GM18868 (cell line): ENCODE results near the gene HDAC11.

Source experiments
- ATAC-seq: cut with Tn5 transposase; IDR thresholded peaks from one replicate; pipeline ENCODE4 v1.9.1; 2021; ENCODE audit warnings: mild to moderate bottlenecking, moderate library complexity; ENCODE audit not compliant: unreplicated experiment

The HDAC11 gene

DNA sequence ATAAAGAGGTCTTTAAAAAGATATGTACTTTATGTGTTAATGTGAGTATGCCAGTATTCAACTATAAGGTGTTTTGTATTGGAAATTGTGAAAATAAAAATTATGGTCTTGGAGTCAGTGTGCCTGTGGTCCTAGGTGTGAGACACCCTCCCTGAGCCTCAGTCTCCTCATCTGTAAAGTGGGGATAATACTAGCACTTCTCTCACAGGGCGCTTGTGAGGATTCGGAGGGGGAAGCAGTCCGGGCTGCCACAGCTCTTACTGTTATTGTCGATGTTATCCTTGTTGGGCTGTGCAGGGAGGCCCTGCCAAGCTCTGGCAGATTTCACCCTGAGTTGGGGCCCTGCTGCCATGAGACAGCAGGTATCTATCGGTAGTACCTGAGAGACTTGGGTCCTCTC, 42.1 kb downstream of the HDAC11 start:
- ATAC-seq = no peak

DNA sequence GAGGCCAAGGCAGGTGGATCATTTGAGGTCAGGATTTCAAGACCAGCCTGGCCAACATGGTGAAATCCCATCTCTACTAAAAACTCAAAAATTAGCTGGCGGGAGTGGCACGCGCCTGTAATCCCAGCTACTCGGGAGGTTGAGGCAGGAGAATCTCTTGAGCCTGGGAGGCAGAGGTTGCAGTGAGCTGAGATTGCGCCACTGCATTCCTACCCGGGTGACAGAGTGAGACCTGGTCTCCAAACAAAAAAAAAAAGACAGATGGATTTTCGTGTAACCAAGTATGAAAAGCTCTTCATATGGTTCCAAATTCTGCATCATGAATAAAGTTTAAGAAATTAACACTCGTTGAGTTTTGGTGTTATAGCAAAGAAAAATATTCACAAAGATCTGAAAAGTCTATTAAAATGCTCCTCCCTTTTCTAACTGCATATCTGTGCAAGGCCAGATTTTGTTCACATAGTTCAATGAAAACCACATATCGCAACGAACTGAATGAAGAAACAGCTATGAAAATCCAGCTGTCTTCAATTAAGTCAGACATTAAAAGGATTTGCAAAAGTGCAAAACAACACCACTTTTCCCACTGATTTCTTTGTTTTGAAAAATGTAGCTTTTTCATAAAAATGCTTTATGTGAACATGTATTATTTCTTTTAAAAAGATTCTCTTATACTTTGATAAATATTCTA, 45.0 kb downstream of the HDAC11 start:
- ATAC-seq = no peak

GRCh38 chr3:13525827-13526625, 45.9 kb downstream of the HDAC11 start:
- no peak for ATAC-seq

DNA sequence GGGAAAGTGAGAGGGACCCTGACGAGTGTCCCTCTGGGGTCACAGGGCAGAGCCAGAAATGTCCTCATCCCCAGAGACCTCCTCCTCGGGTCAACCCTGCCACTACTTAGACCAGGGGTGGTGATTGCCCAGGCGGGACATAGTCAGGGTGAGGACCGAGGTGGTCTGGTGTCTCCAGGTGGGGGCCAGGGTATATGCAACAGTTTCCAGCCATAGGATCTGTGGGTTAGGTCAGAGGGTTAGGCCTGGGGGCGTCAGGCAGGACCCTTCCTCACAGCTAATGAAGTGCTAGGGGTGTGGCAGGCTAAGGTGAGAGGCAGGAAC, 46.5 kb downstream of the HDAC11 start:
- ATAC-seq = no peak

- ATAC-seq = no peak
These were observed 48.2 kb downstream of the HDAC11 start for GRCh38 chr3:13528217-13528867.

- no peak for ATAC-seq
These were observed 49.3 kb downstream of the HDAC11 start for GRCh38 chr3:13529196-13530112.

GRCh38 chr3:13530241-13531009, 50.3 kb downstream of the HDAC11 start:
- ATAC-seq = no peak

DNA sequence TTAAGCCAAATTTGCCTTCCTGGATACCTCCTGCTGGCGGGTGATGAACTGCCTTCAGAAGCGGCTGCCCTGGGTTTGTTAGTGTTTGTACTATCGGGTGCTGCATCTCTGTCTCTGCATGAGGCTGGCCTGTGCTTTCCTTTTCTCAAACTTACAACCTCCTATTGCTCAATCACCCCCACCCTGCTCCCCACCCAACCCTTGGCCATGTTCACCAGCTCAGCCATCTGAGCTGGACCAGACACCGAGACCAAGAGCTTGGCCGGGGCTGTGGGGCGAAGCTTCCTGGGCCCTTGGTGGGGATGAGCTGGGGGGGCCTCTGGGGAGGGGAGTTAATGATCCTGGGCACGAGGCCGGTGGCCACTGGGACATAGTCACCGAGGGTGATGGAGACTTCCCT, 52.0 kb downstream of the HDAC11 start:
- no peak for ATAC-seq

DNA sequence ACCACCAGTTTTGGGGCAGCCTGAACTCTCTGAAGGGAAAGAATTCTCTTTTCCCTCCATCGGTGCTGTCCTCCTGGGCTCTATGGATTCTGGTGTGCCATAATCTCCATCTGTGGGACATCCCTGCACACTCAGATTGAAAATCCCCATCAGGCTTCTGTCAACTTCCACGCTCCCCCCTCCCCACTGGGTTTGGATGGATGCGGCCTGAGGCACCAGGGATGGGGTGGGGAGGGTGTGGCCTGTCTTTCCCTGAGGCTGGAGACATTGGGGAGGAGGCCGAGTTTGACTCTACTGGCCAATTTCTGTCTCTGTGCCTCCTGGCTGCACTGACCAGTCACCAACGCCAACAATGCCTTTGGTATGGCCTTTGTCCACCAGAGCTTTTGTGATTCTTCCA, 52.5 kb downstream of the HDAC11 start:
- no peak for ATAC-seq

GRCh38 chr3:13533885-13534301, 53.8 kb downstream of the HDAC11 start:
- ATAC-seq = no peak

DNA sequence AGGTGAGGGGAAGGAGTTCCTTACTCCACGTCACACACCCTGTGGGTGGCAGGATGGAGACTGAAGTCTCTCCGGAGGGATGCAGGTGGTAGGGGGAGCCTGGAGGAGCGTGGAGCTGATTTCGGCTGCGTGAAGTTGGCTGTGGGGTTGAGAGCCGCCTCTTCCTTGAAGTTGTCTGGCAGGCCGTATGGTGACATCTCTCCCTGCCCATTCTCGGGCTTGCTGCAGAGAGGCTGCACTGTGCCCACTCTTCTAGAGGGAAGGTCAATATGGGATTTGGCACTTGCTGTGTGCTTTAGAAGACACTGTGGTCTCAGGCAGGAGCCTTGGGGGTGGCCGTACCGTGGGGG, 55.4 kb downstream of the HDAC11 start:
- ATAC-seq = no peak

DNA sequence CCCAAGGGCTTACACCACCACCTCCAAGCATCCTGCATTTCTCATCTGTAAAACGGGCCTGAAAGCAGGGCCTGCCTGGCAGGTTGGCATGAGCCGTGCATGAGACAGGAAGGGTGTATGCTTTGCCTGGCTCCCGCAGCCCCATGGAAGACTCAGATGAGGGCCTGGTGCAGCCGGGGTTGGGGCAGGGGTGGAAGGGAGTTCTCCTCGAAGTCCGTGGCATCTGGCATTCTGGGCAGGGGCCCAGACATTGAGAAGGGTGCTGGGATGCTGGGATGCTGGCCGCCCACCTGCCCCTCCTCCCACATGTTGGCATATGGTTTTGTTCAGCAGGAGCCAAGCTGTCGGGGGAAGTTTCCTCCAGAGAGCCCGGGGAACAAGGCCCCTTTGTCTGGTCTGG, 55.8 kb downstream of the HDAC11 start:
- ATAC-seq = no peak

DNA sequence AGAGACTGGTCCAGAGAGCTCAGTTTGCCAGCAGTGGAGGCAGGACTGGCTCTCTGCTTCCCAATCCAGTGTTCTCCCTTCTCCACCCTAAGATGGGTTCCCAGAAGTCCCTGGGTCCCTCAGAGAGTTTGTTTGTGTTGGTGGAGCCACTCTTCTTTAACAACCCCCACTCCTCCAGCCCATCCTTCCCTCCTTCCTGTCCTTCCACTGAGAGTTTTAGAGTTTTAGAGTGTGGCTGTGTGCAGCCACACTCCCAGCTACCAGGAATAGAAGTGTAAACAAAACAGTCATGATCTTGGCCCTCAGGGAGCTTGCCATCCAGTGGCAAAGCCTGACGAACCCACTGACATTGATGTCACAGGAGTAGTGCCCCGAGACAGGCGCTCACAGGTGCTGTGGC, 56.3 kb downstream of the HDAC11 start:
- no peak for ATAC-seq

DNA sequence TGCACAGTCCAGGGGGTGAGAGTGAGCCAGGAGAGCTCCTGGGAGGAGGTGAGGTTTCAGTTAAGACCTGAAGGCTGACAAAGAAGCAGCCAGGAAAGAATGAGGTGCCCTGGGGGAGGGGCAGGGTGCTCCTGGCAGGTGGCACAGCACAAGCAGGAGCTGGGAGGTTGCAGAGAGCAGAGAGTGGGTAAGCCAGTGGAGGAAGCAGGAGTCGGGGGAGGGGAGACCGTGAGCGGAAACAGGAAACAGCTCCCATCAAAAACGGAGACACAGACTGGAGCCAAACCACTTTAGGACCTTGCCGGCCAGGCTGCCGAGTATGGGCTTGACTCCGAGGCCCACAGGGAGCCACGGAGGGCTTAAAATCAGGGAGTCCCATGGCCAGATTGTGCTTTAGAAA, 56.7 kb downstream of the HDAC11 start:
- ATAC-seq = no peak

- no peak for ATAC-seq
These were observed 57.3 kb downstream of the HDAC11 start for GRCh38 chr3:13537244-13537908.

DNA sequence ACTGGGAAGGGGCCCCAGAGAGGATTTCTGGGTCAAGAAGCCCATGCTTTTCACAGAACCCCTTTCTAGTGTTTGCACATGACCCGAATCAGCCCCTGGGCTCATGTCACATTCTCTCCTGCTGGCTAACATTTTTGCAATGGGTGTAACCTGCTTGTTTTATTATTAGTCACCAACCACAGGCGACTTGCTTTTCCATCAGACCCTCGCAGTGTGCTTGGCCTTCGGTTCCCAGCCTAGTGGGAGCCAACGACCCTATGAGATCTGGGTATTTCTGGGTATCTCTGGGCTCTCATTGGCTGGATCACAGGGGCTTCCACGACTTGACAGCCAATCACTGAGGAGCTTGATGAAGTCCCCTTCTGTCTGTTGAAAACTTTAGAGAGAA, 57.8 kb downstream of the HDAC11 start:
- no peak for ATAC-seq

DNA sequence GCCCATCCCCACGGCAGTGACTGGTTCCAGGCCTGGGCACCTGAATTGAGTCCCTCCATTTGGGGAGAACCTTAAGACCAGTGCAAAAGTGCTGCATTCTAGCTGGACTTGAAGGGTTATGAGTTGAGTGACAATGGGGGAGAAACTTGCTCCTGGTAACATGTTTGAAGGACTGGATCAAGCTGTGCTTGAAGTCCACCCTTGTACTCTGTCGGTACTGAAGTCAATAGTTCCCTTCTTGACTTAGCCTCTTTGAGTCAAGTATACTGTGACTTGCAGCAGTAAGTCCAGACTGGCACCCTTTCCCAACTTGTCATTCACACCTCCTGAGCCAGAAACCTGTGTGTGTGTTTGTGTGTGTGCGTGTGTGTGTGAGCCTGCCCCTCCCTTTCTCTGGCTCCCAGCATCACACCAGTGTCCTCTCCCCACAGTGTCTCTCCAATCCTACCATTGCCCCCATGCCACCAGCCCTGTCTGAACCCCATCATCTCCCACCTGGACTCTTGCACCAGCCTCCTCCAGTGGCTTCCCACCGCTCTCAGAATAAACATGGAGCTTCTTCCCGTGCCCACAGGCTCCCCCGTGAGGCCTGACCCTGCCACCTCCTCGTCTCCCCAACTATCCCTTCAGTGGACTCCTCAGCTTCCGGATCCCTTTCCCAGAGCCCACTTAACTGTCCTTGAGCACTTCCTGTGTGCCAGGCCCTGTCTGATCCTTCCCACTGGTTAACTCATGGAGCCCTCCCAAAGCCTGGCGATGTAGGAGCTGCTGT, 58.6 kb downstream of the HDAC11 start:
- ATAC-seq = no peak

DNA sequence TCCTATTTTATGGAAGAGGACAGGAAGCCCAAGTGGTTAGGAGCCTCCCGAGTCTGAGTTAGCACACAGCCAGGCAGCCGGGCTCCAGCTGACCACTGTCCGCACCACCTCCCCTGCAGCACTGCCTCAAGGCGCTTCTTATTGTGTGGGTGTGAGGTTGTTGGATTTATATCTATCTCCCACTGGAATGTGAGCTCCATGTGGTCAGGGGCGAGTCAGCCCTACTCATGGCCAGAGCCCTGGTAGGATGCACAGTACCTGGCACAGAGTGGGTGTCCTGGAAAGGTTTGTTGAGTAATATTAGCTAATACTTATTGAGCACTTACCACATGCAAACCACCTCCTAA, 59.2 kb downstream of the HDAC11 start:
- ATAC-seq = no peak

GRCh38 chr3:13539671-13540070, 59.6 kb downstream of the HDAC11 start:
- ATAC-seq = no peak
